Subcutaneous adipose tissue (tissue), 4 donors: ENCODE results near the gene MARCHF2. TPM values are rescaled to one million over a fixed set of nuclear protein-coding genes. Genes with fewer than 3 reads are reported as not detected.

Experiments used
- CTCF ChIP-seq: fragments of 450-650 bp; IDR thresholded peaks from one replicate; pipeline ENCODE4 v1.5.1; 2016; ENCODE audit warnings: low read depth, mild to moderate bottlenecking, control low read depth, antibody characterized with exemption, moderate library complexity
- total RNA-seq, 4 donors: library from RNA; depleted of rRNA; stranded (reverse); fragments of >200 nt; gene quantifications; one replicate each; pipeline ENCODE4 v1.1.0, GENCODE V29; 2016

MARCHF2 gene
- total RNA-seq, 4 donors from 2014 or later: 107 to 314 (median 189) TPM

GRCh38 chr19:8396185-8396562 is 16.9 kb upstream of the MARCHF2 start:
- no peak for TF ChIP-seq CTCF

GRCh38 chr19:8396563-8397203 is 16.4 kb upstream of the MARCHF2 start:
- no peak for TF ChIP-seq CTCF

DNA sequence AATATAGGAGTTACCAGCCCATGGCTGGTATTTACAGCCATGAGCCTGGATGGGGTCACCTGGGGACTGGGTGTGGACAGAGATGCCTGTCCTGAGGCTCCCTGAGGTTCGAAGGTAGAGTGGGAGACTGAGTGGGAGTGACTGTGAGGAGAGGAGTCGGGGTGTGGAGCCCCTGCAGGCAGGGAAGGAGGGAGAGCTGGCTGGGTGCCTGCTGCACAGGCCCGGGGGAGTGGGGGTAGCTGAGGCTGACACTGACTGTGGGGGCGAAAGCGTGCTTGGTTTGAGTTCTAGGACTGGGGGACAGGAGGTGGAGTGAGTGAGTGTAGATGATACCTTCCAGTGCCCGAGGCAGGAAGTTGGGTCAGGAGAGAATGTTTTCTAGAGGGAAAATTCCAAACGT is 15.8 kb upstream of the MARCHF2 start:
- TF ChIP-seq CTCF: no peak

DNA sequence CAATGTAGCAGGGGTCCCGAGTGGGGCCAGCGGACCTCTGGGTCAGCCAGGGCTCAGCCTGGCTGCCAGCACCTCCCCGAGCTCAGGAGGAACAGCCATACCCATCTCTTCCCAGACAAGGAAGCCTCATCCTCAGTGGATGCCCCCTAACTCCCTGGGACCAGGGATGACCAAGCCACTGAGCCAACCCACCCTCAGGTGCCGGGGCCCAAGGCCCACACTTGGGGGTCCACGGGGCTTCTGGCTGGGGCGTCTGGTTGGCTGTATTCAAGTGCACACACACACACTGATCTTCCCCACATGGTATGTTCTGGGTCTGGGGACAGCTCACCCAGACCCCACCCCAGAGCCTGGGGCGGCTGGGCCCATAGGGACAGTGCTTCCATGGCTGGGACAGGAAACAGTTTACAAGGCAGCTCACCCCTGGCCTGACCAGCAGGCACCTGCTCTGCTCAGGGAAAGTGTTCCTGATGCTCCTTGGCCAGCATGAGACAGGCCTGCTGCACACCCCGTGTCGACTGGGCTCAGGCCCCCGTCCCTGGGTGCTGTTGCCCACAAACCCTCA is 15.3 kb upstream of the MARCHF2 start:
- TF ChIP-seq CTCF: no peak

- TF ChIP-seq CTCF: no peak
These were observed 14.8 kb upstream of the MARCHF2 start for GRCh38 chr19:8398311-8398771.

GRCh38 chr19:8399681-8400188 is 13.4 kb upstream of the MARCHF2 start:
- TF ChIP-seq CTCF: no peak

DNA sequence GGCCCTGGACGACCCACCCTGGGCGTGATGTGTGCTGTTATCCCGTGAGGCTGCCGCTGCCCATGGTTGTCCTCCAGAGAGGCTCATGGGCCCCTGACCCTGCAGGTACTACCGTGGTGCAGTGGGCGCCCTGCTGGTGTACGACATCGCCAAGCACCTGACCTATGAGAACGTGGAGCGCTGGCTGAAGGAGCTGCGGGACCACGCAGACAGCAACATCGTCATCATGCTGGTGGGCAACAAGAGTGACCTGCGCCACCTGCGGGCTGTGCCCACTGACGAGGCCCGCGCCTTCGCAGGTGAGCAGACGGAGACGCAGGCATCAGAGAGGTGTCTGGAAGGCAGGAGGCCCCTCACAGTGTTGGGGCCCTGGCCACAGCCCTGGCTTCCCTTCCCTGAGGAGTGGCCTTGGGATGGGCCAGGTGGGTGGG is 11.1 kb upstream of the MARCHF2 start:
- no peak for TF ChIP-seq CTCF
